Measurements from ENCODE around the gene TMLHE.
"Not testable (repeated sequence)": the region's sequence is repeated elsewhere in the genome, so short reads cannot be mapped to it uniquely, and the experiment has no call there.

DNA sequence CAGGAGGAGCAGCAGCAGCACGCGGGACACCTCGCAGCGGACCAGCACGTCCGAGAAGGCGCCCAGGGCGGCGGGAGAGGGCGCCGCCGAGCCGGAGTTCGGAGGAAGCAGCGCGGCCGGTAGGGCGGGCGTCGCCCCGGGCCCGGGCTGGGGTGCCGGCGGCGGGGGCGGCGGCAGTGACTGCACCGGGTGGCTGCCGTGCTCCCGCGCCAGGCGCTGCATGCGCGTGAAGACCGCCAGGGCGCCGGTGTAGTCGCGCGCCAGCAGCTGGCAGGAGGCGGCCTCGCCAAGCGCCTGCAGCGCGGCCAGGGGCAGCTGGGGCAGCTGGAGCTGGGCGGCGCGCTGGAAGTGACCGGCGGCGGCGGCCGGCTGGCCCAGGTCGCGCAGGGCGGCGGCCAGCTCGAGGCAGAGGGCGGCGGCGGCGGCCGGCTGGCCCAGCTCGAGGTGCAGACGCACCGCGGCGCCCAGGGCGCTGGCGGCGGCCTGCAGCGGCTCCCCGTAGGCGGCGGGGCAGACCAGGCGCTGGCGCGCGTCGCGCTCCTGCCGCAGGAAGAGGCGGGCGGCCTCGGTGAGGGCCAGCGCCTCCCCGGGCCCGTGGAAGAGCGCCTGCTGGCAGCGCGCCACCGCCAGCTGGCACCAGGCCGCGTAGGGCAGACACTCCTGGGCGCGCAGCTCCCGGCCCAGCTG, 154.8 kb downstream of the TMLHE start:
- not testable (repeated sequence) for TF ChIP-seq CREB1 (IDR thresholded peaks at IDR 0.05; ENCODE audit: low read depth); SMC3 (IDR thresholded peaks at IDR 0.05; ENCODE audit: borderline replicate concordance, low read length); TAF1 (IDR thresholded peaks at IDR 0.05; ENCODE audit: borderline replicate concordance, low read depth, low read length); NBN (IDR thresholded peaks at IDR 0.05)
- TF ChIP-seq, protein P1, sequence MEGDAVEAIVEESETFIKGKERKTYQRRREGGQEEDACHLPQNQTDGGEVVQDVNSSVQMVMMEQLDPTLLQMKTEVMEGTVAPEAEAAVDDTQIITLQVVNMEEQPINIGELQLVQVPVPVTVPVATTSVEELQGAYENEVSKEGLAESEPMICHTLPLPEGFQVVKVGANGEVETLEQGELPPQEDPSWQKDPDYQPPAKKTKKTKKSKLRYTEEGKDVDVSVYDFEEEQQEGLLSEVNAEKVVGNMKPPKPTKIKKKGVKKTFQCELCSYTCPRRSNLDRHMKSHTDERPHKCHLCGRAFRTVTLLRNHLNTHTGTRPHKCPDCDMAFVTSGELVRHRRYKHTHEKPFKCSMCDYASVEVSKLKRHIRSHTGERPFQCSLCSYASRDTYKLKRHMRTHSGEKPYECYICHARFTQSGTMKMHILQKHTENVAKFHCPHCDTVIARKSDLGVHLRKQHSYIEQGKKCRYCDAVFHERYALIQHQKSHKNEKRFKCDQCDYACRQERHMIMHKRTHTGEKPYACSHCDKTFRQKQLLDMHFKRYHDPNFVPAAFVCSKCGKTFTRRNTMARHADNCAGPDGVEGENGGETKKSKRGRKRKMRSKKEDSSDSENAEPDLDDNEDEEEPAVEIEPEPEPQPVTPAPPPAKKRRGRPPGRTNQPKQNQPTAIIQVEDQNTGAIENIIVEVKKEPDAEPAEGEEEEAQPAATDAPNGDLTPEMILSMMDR (IDR thresholded peaks at IDR 0.05 in 2 of 3, conservative IDR thresholded peaks at IDR 0.05 in 1 of 3; ENCODE audit: control insufficient read depth in 2 of 3, extremely low read depth in 1 of 3, insufficient read depth in 1 of 3, low read depth in 3 of 3, low read length in 3 of 3) = not testable (repeated sequence)
- TF ChIP-seq, protein P2, sequence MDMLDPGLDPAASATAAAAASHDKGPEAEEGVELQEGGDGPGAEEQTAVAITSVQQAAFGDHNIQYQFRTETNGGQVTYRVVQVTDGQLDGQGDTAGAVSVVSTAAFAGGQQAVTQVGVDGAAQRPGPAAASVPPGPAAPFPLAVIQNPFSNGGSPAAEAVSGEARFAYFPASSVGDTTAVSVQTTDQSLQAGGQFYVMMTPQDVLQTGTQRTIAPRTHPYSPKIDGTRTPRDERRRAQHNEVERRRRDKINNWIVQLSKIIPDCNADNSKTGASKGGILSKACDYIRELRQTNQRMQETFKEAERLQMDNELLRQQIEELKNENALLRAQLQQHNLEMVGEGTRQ (IDR thresholded peaks at IDR 0.05; ENCODE audit: borderline replicate concordance, low read depth, low read length) = not testable (repeated sequence)

Data from GM12878 (cell line).